Measurements from ENCODE around the gene PRR16. TPM values are rescaled to one million over a fixed set of nuclear protein-coding genes. Genes with fewer than 3 reads are reported as not detected.

PRR16 gene
- total and polyA plus RNA-seq, 2 experiments from 2014 or later = 15.3 to 16.1 TPM

- 93% methylated on average over 2 of the region's 2 CpGs for WGBS (ENCODE audit: low lambda C conversion rate, missing lambda C conversion rate)
- H2AFZ ChIP-seq = no peak overlapping the region
- H3K27me3 ChIP-seq = no peaks in the 10 kb centered on the region
- no peak overlapping the region for H3K4me2 ChIP-seq
- no peak for DNase-seq (ENCODE audit: low spot score)
- no peaks in the 10 kb centered on the region for H3K9me2 ChIP-seq (replicated peaks; ENCODE audit: insufficient read depth)
- no peaks in the 10 kb centered on the region for H4K20me1 ChIP-seq (ENCODE audit: insufficient read depth, poor library complexity, severe bottlenecking)
- TF ChIP-seq EZH2phosphoT487 (IDR thresholded peaks at IDR 0.05; ENCODE audit: low read depth, severe bottlenecking, unreplicated experiment) (no peak), EZH2 (IDR thresholded peaks at IDR 0.05; ENCODE audit: borderline replicate concordance) (no peak), CTCF (IDR thresholded peaks at IDR 0.05; ENCODE audit: poor library complexity) (no peak)
- no peaks in the 10 kb centered on the region for H3K36me3 ChIP-seq (replicated peaks; ENCODE audit: insufficient read depth, low read depth)
- H3K4me3 ChIP-seq = no peak overlapping the region
- no peaks in the 10 kb centered on the region for H3K9me3 ChIP-seq (ENCODE audit: low read depth)
- no peaks in the 10 kb centered on the region for H3K4me1 ChIP-seq (ENCODE audit: insufficient read depth)
- no peak overlapping the region for H3K27ac ChIP-seq
- peaks cover 12% of the 10 kb centered on the region for H3K79me2 ChIP-seq
Observed at GRCh38 chr5:120555345-120555744, 91.2 kb downstream of the PRR16 start.

- Histone ChIP-seq H3K4me2 (no peak overlapping the region), H4K20me1 (ENCODE audit: insufficient read depth, poor library complexity, severe bottlenecking) (peaks cover 7% of the 10 kb centered on the region), H2AFZ (no peak overlapping the region), H3K9me3 (ENCODE audit: low read depth) (no peaks in the 10 kb centered on the region), H3K4me1 (ENCODE audit: insufficient read depth) (no peaks in the 10 kb centered on the region), H3K36me3 (replicated peaks; ENCODE audit: insufficient read depth, low read depth) (no peaks in the 10 kb centered on the region), H3K27me3 (no peaks in the 10 kb centered on the region), H3K9me2 (replicated peaks; ENCODE audit: insufficient read depth) (no peaks in the 10 kb centered on the region), H3K79me2 (peaks cover 10% of the 10 kb centered on the region), H3K27ac (no peak overlapping the region), H3K4me3 (no peak overlapping the region)
- no peak for DNase-seq (ENCODE audit: low spot score)
- WGBS (ENCODE audit: low lambda C conversion rate, missing lambda C conversion rate) = 76% methylated on average over 4 of the region's 4 CpGs
- TF ChIP-seq EZH2phosphoT487 (IDR thresholded peaks at IDR 0.05; ENCODE audit: low read depth, severe bottlenecking, unreplicated experiment) (no peak), CTCF (IDR thresholded peaks at IDR 0.05; ENCODE audit: poor library complexity) (no peak), EZH2 (IDR thresholded peaks at IDR 0.05; ENCODE audit: borderline replicate concordance) (no peak)
Observed at GRCh38 chr5:120564013-120564412, 99.9 kb downstream of the PRR16 start.

- Histone ChIP-seq H4K20me1 (ENCODE audit: insufficient read depth, poor library complexity, severe bottlenecking) (peaks cover 6% of the 10 kb centered on the region), H3K79me2 (no peaks in the 10 kb centered on the region), H3K36me3 (replicated peaks; ENCODE audit: insufficient read depth, low read depth) (no peaks in the 10 kb centered on the region), H2AFZ (no peak overlapping the region), H3K9me3 (ENCODE audit: low read depth) (no peaks in the 10 kb centered on the region), H3K4me3 (no peak overlapping the region), H3K27me3 (no peaks in the 10 kb centered on the region), H3K4me2 (no peak overlapping the region), H3K4me1 (ENCODE audit: insufficient read depth) (no peaks in the 10 kb centered on the region), H3K9me2 (replicated peaks; ENCODE audit: insufficient read depth) (no peaks in the 10 kb centered on the region), H3K27ac (no peak overlapping the region)
- WGBS (ENCODE audit: low lambda C conversion rate, missing lambda C conversion rate) = 64% methylated on average over 1 of the region's 1 CpG
- TF ChIP-seq EZH2phosphoT487 (IDR thresholded peaks at IDR 0.05; ENCODE audit: low read depth, severe bottlenecking, unreplicated experiment) (no peak), EZH2 (IDR thresholded peaks at IDR 0.05; ENCODE audit: borderline replicate concordance) (no peak), CTCF (IDR thresholded peaks at IDR 0.05; ENCODE audit: poor library complexity) (no peak)
- DNase-seq (ENCODE audit: low spot score) = no peak
Observed at GRCh38 chr5:120567066-120567465, 103.0 kb downstream of the PRR16 start.

DNA sequence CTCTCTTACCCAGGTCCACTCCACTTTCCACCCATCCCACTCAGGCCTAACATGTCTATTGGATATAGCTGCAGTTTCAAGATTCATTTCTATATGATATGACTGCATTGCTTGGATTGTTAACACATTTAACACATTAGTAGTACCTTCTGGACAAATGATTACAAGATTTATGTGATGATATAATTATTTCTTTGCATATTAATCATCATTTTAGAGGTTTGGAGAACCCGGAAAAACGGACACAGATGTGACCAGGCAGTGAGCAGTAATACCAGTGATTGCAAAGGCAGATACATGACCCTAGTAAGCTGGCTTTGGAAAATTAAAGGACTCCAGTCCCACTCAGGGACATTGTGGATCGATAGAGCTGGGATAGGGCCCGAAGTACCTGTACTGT is 103.8 kb downstream of the PRR16 start:
- Histone ChIP-seq H3K36me3 (replicated peaks; ENCODE audit: insufficient read depth, low read depth) (no peaks in the 10 kb centered on the region), H3K4me2 (no peak overlapping the region), H3K9me2 (replicated peaks; ENCODE audit: insufficient read depth) (no peaks in the 10 kb centered on the region), H3K9me3 (ENCODE audit: low read depth) (no peaks in the 10 kb centered on the region), H3K4me3 (no peak overlapping the region), H3K27ac (no peak overlapping the region), H3K27me3 (no peaks in the 10 kb centered on the region), H3K79me2 (no peaks in the 10 kb centered on the region), H4K20me1 (ENCODE audit: insufficient read depth, poor library complexity, severe bottlenecking) (no peaks in the 10 kb centered on the region), H3K4me1 (ENCODE audit: insufficient read depth) (no peaks in the 10 kb centered on the region), H2AFZ (no peak overlapping the region)
- TF ChIP-seq EZH2 (IDR thresholded peaks at IDR 0.05; ENCODE audit: borderline replicate concordance) = no peak
- TF ChIP-seq CTCF (IDR thresholded peaks at IDR 0.05; ENCODE audit: poor library complexity) = no peak
- no peak for TF ChIP-seq EZH2phosphoT487 (IDR thresholded peaks at IDR 0.05; ENCODE audit: low read depth, severe bottlenecking, unreplicated experiment)
- DNase-seq (ENCODE audit: low spot score) = no peak
- 80% methylated on average over 4 of the region's 4 CpGs for WGBS (ENCODE audit: low lambda C conversion rate, missing lambda C conversion rate)
